Panc1 (cell line): Measurements from ENCODE around the gene NEO1. TPM values are rescaled to one million over a fixed set of nuclear protein-coding genes. Genes with fewer than 3 reads are reported as not detected.

ENCODE experiments used
- ATAC-seq: fragments of 200-7000 bp; cut with Tn5 transposase; 2 replicates; pipeline ENCODE4 v1.9.1; 2020; ENCODE audit warnings: mild to moderate bottlenecking, moderate library complexity
- BruUV-seq: library from RNA; stranded (reverse); fragments of 400-500 nt; replicated peaks from 2 replicates; lab custom pipeline; 2021; lab: Mats Ljungman, UMichigan
- CTCF ChIA-PET: fragments of 300-600 bp; sonication (Branson Sonifier 250); formaldehyde crosslinking; loops from one replicate; lab custom pipeline; 2022; ENCODE audit warnings: antibody characterized with exemption; lab: Charles Lee
- POLR2A ChIA-PET: fragments of 300-600 bp; sonication (Branson Sonifier 250); formaldehyde crosslinking; loops from one replicate; lab custom pipeline; 2022; ENCODE audit warnings: antibody characterized with exemption; lab: Charles Lee
- DNase-seq: peaks from one replicate; pipeline ENCODE4 v3.0.0-alpha.2; 2010; ENCODE audit warnings: low read depth, low spot score
- H3K27ac ChIP-seq: 2 replicates; pipeline ENCODE4 v1.5.1; 2011; ENCODE audit warnings: mild to moderate bottlenecking, low read length, inconsistent platforms
- H3K27me3 ChIP-seq: fragments of 200-500 bp; sonication (Bioruptor generic); 2 replicates; pipeline ENCODE4 v1.6.0; 2014; ENCODE audit warnings: low read length, inconsistent platforms; ENCODE audit not compliant: control insufficient read depth, insufficient read depth
- H3K36me3 ChIP-seq: fragments of 200-500 bp; sonication (Bioruptor generic); 2 replicates; pipeline ENCODE4 v1.5.1; 2014; ENCODE audit warnings: inconsistent platforms, mild to moderate bottlenecking, low read length, moderate library complexity; ENCODE audit not compliant: control insufficient read depth, insufficient read depth
- H3K4me1 ChIP-seq: 2 replicates; pipeline ENCODE4 v1.5.1; 2011; ENCODE audit warnings: inconsistent platforms, mild to moderate bottlenecking, low read length, moderate library complexity; ENCODE audit not compliant: control insufficient read depth, insufficient read depth
- H3K4me3 ChIP-seq, 2 experiments: 2 replicates each; pipeline ENCODE4 v1.5.1; 2011 to 2012; ENCODE audit warnings: low read depth in 2 of 2, low read length in 2 of 2, mild to moderate bottlenecking in 2 of 2, inconsistent platforms in 1 of 2, moderate library complexity in 1 of 2
- H3K9me3 ChIP-seq: fragments of 200-500 bp; sonication (Bioruptor generic); 2 replicates; pipeline ENCODE4 v1.5.1; 2014; ENCODE audit warnings: low read depth, mild to moderate bottlenecking, inconsistent platforms, low read length, moderate library complexity; ENCODE audit not compliant: control insufficient read depth, insufficient read depth
- POLR2AphosphoS5 ChIP-seq: IDR thresholded peaks from 2 replicates; pipeline ENCODE4 v1.6.1; 2012; ENCODE audit warnings: mild to moderate bottlenecking, low read depth, low read length, moderate library complexity
- SIN3A ChIP-seq: IDR thresholded peaks from 2 replicates; pipeline ENCODE4 v1.6.1; 2012; ENCODE audit warnings: low read depth, mild to moderate bottlenecking, low read length, moderate library complexity, borderline replicate concordance; ENCODE audit not compliant: insufficient read depth
- TCF7L2 ChIP-seq: IDR thresholded peaks from 2 replicates; pipeline ENCODE4 v1.6.1; 2011; ENCODE audit warnings: mild to moderate bottlenecking, low read depth, low read length, inconsistent platforms
- in situ Hi-C: cut with HindIII; loops from 2 replicates; pipeline ENCODE4 v1.10.0; 2016; ENCODE audit warnings: low sequenced_read_pairs, low pct_unique_long_range_greater_than_20kb
- intact Hi-C: fragments of 100-400 bp; cut with micrococcal nuclease; formaldehyde crosslinking; loops from one replicate; pipeline ENCODE4 v1.10.0; 2022; ENCODE audit not compliant: unreplicated experiment
- total RNA-seq: library from RNA; stranded (reverse); gene quantifications from one replicate; pipeline ENCODE4 v1.2.1, GENCODE V29; 2021; ENCODE audit not compliant: unreplicated experiment
- TF ChIP-seq, protein P1 (sequence below), 2 experiments: IDR thresholded peaks; 2 replicates each; pipeline ENCODE4 v1.6.1; 2011 to 2012; ENCODE audit warnings: low read depth in 2 of 2, control low read depth in 1 of 2, low read length in 1 of 2, mild to moderate bottlenecking in 1 of 2, moderate library complexity in 1 of 2; ENCODE audit not compliant: insufficient read depth in 1 of 2
- TF ChIP-seq, protein P2 (sequence below): fragments of 450-650 bp; IDR thresholded peaks from 2 replicates; pipeline ENCODE4 v1.5.1; 2017; ENCODE audit warnings: mild to moderate bottlenecking

The NEO1 gene
- total RNA-seq, 1 experiment from 2014 or later = 7.5 TPM

- no peak for ATAC-seq
- Histone ChIP-seq H3K27me3 (peaks cover 5% of the 10 kb centered on the region), H3K27ac (no peak overlapping the region), H3K36me3 (no peaks in the 10 kb centered on the region), H3K9me3 (no peaks in the 10 kb centered on the region), H3K4me1 (no peaks in the 10 kb centered on the region), H3K4me3 (no peak overlapping the region)
- no TSS peak for BruUV-seq
- DNase-seq = no peak
- TF ChIP-seq SIN3A (no peak), POLR2AphosphoS5 (no peak), TCF7L2 (no peak)
- TF ChIP-seq, protein P1, sequence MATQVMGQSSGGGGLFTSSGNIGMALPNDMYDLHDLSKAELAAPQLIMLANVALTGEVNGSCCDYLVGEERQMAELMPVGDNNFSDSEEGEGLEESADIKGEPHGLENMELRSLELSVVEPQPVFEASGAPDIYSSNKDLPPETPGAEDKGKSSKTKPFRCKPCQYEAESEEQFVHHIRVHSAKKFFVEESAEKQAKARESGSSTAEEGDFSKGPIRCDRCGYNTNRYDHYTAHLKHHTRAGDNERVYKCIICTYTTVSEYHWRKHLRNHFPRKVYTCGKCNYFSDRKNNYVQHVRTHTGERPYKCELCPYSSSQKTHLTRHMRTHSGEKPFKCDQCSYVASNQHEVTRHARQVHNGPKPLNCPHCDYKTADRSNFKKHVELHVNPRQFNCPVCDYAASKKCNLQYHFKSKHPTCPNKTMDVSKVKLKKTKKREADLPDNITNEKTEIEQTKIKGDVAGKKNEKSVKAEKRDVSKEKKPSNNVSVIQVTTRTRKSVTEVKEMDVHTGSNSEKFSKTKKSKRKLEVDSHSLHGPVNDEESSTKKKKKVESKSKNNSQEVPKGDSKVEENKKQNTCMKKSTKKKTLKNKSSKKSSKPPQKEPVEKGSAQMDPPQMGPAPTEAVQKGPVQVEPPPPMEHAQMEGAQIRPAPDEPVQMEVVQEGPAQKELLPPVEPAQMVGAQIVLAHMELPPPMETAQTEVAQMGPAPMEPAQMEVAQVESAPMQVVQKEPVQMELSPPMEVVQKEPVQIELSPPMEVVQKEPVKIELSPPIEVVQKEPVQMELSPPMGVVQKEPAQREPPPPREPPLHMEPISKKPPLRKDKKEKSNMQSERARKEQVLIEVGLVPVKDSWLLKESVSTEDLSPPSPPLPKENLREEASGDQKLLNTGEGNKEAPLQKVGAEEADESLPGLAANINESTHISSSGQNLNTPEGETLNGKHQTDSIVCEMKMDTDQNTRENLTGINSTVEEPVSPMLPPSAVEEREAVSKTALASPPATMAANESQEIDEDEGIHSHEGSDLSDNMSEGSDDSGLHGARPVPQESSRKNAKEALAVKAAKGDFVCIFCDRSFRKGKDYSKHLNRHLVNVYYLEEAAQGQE (IDR thresholded peaks at IDR 0.05; ENCODE audit: insufficient read depth in 1 of 2, low read depth in 2 of 2, low read length in 1 of 2) = no peak
- TF ChIP-seq, protein P2, sequence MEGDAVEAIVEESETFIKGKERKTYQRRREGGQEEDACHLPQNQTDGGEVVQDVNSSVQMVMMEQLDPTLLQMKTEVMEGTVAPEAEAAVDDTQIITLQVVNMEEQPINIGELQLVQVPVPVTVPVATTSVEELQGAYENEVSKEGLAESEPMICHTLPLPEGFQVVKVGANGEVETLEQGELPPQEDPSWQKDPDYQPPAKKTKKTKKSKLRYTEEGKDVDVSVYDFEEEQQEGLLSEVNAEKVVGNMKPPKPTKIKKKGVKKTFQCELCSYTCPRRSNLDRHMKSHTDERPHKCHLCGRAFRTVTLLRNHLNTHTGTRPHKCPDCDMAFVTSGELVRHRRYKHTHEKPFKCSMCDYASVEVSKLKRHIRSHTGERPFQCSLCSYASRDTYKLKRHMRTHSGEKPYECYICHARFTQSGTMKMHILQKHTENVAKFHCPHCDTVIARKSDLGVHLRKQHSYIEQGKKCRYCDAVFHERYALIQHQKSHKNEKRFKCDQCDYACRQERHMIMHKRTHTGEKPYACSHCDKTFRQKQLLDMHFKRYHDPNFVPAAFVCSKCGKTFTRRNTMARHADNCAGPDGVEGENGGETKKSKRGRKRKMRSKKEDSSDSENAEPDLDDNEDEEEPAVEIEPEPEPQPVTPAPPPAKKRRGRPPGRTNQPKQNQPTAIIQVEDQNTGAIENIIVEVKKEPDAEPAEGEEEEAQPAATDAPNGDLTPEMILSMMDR = no peak
- ChIA-PET CTCF (no interaction called here), POLR2A (no interaction called here)
- intact Hi-C loops = no loop called here
- in situ Hi-C loops = no loop called here
Measured at GRCh38 chr15:73010154-73011152, 41.8 kb upstream of the NEO1 start.

- in situ Hi-C loops = no loop called here
- CTCF ChIA-PET = no interaction called here
- no peaks in the 10 kb centered on the region for H3K9me3 ChIP-seq
- BruUV-seq = no TSS peak
- DNase-seq (no peak), ATAC-seq (no peak)
- H3K36me3 ChIP-seq = no peaks in the 10 kb centered on the region
- intact Hi-C loops = no loop called here
- POLR2A ChIA-PET = no interaction called here
- TF ChIP-seq TCF7L2 = no peak
- TF ChIP-seq, protein P1 (IDR thresholded peaks at IDR 0.05; ENCODE audit: insufficient read depth in 1 of 2, low read depth in 2 of 2, low read length in 1 of 2) = no peak
- no peak for TF ChIP-seq POLR2AphosphoS5
- TF ChIP-seq, protein P2 = no peak
- no peak for TF ChIP-seq SIN3A
- no peaks in the 10 kb centered on the region for H3K4me1 ChIP-seq
- H3K27ac ChIP-seq = no peak overlapping the region
- peaks cover 5% of the 10 kb centered on the region; the same call in 1 of the 2 replicates for H3K27me3 ChIP-seq
- H3K4me3 ChIP-seq = no peak overlapping the region
Measured at GRCh38 chr15:73014904-73015303, 37.4 kb upstream of the NEO1 start.
